NCI-H1092 treated with DMSO at 0.1 percent for 48 hours (cell line): ENCODE results near the gene MPO.
A peak's percentile ranks its signal among the peaks of the same experiment; 100 is the strongest.

Experiments
- DNase-seq: peaks from one replicate; lab custom pipeline; 2025; lab: John Stamatoyannopoulos, UW

The MPO gene

GRCh38 chr17:58280480-58281217 lies at the start of gene MPO:
Gene MPO (minus strand): TSS chr17:58280935. CDS start chr17:58280758, 177 bp downstream.
- DNase-seq, result no peak

- no peak for DNase-seq
Observed at GRCh38 chr17:58329810-58330537, 49.2 kb upstream of the MPO start.

GRCh38 chr17:58329035-58329809 lies 48.5 kb upstream of the MPO start:
- no peak for DNase-seq

- DNase-seq, result no peak
Observed at GRCh38 chr17:58328195-58329034, 47.7 kb upstream of the MPO start, which contains the start of gene TSPOAP1. Gene TSPOAP1 (minus strand): TSS chr17:58328795. CDS start chr17:58327920, 875 bp downstream.

GRCh38 chr17:58327363-58328194 lies 46.8 kb upstream of the MPO start:
- no peak for DNase-seq

GRCh38 chr17:58326609-58327362 lies 46.1 kb upstream of the MPO start:
- no peak for DNase-seq

- DNase-seq, result no peak
Observed at GRCh38 chr17:58325976-58326468, 45.3 kb upstream of the MPO start.

- DNase-seq, result no peak
Observed at GRCh38 chr17:58325289-58325726, 44.6 kb upstream of the MPO start.

- peak; percentile 30 for DNase-seq
Observed at GRCh38 chr17:58324409-58325288, 43.9 kb upstream of the MPO start.

- DNase-seq, result no peak
Observed at GRCh38 chr17:58324056-58324408, 43.3 kb upstream of the MPO start.

- no peak for DNase-seq
Observed at GRCh38 chr17:58323366-58324055, 42.8 kb upstream of the MPO start.

- DNase-seq, result no peak
Observed at GRCh38 chr17:58322581-58323185, 41.9 kb upstream of the MPO start.

- no peak for DNase-seq
Observed at GRCh38 chr17:58321571-58322525, 41.1 kb upstream of the MPO start.

GRCh38 chr17:58320570-58321323 lies 40.0 kb upstream of the MPO start:
- DNase-seq, result no peak

- DNase-seq, result no peak
Observed at GRCh38 chr17:58320163-58320558, 39.4 kb upstream of the MPO start.
